ENCODE results near the gene ANKMY1.

ANKMY1 gene

GRCh38 chr2:240431661-240432424 is 125.9 kb downstream of the ANKMY1 start:
- no peak for DNase-seq

- no peak for DNase-seq
These were observed 126.5 kb downstream of the ANKMY1 start for GRCh38 chr2:240431271-240431660.

GRCh38 chr2:240430595-240430994 is 127.2 kb downstream of the ANKMY1 start:
- no peak for DNase-seq

GRCh38 chr2:240429872-240430491 is 127.8 kb downstream of the ANKMY1 start:
- no peak for DNase-seq

Data from NCI-H2227 treated with DMSO at 0.1 percent for 48 hours (cell line).